Mononuclear cell (primary cell): ENCODE measurements around the gene PIGX. TPM values are rescaled to one million over a fixed set of nuclear protein-coding genes. Genes with fewer than 3 reads are reported as not detected.

Experiments used
- H3K27me3 ChIP-seq: 2 replicates; pipeline ENCODE4 v1.6.0; 2011; ENCODE audit warnings: low read length, control low read depth; ENCODE audit not compliant: insufficient read depth
- H3K4me1 ChIP-seq: 2 replicates; pipeline ENCODE4 v1.5.1; 2011; ENCODE audit warnings: mild to moderate bottlenecking, low read length, control low read depth; ENCODE audit not compliant: insufficient read depth
- H3K4me3 ChIP-seq: 2 replicates; pipeline ENCODE4 v1.5.1; 2011; ENCODE audit warnings: mild to moderate bottlenecking, low read length, moderate library complexity
- H3K9me3 ChIP-seq: 2 replicates; pipeline ENCODE4 v1.5.1; 2011; ENCODE audit warnings: low read depth, mild to moderate bottlenecking, control low read depth, low read length
- total RNA-seq: library from RNA; depleted of rRNA; stranded (reverse); fragments of >200 nt; gene quantifications from one replicate; pipeline ENCODE4 v1.2.3, GENCODE V29; 2012

PIGX gene
- total RNA-seq: 14.2 TPM

DNA sequence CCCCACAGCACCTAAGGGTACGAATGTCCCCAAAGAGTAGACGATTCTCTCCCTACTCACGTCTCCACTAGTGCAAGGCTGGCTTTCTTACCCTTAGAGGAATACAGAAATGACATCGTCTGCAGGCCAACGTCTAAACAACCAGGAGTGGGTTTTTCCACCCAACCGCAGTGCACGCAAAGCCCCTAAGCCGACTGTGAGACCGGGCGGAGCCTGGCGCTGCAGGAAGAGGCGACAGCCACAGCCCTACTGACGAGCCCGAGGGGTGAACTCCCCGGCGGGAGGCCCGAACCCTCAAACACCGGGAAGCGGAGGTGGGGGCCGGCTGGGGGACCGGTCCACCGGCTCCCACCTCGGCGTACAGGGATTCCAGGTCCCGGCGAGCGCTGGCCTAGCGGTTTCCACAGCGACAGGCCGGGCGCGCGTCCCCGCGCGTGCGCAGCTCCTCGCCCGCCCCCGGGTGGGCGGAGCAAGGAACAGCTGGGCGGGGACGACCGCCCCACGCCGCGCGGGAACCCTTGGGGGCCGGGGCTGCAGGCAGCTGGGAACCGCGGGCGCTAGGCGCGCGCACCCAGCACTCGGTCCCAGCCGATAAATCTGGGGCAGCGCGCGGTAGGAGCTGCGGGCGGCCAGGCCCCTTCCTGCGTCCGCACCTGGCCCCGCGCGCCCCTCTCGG lies at the start of gene PIGX, which contains the start of gene CEP19:
PIGX (plus strand) TSS at position 540 of the 676 bp plus-strand sequence.
CEP19 (minus strand) TSS at position 413 of the 676 bp plus-strand sequence. CDS start 3,593 bp downstream, outside the sequence.
- no peaks in the 10 kb centered on the region for H3K27me3 ChIP-seq
- peaks cover 25% of the 10 kb centered on the region for H3K4me1 ChIP-seq
- no peaks in the 10 kb centered on the region for H3K9me3 ChIP-seq
- H3K4me3 ChIP-seq: peak within 1 kb of the TSS; percentile 69

- Histone ChIP-seq H3K4me3 (no peak overlapping the region), H3K27me3 (no peaks in the 10 kb centered on the region), H3K9me3 (no peaks in the 10 kb centered on the region)
Measured at GRCh38 chr3:196662711-196663571, 49.2 kb upstream of the PIGX start.

GRCh38 chr3:196666001-196666867 lies 45.9 kb upstream of the PIGX start:
- no peaks in the 10 kb centered on the region for H3K9me3 ChIP-seq
- H3K4me3 ChIP-seq: no peak overlapping the region
- no peaks in the 10 kb centered on the region for H3K27me3 ChIP-seq
- H3K4me1 ChIP-seq: peaks cover 40% of the 10 kb centered on the region

More at GRCh38 chr3:196662711-196663571, 49.2 kb upstream of the PIGX start:
- H3K4me1 ChIP-seq: peaks cover 18% of the 10 kb centered on the region

GRCh38 chr3:196667056-196667825 lies 44.9 kb upstream of the PIGX start:
- Histone ChIP-seq H3K4me3 (no peak overlapping the region), H3K4me1 (peaks cover 45% of the 10 kb centered on the region), H3K9me3 (no peaks in the 10 kb centered on the region), H3K27me3 (no peaks in the 10 kb centered on the region)

- H3K27me3 ChIP-seq: no peaks in the 10 kb centered on the region
- H3K4me1 ChIP-seq: peaks cover 45% of the 10 kb centered on the region
- H3K9me3 ChIP-seq: no peaks in the 10 kb centered on the region
- no peak overlapping the region for H3K4me3 ChIP-seq
Measured at GRCh38 chr3:196670339-196670738, 41.8 kb upstream of the PIGX start.

- H3K27me3 ChIP-seq: no peaks in the 10 kb centered on the region
- H3K9me3 ChIP-seq: no peaks in the 10 kb centered on the region
- no peak overlapping the region for H3K4me3 ChIP-seq
- peaks cover 46% of the 10 kb centered on the region for H3K4me1 ChIP-seq
Measured at GRCh38 chr3:196673632-196674031, 38.5 kb upstream of the PIGX start.

GRCh38 chr3:196677353-196677752 lies 34.8 kb upstream of the PIGX start:
- H3K27me3 ChIP-seq: no peaks in the 10 kb centered on the region
- no peak overlapping the region for H3K4me3 ChIP-seq
- no peaks in the 10 kb centered on the region for H3K9me3 ChIP-seq
- H3K4me1 ChIP-seq: peaks cover 19% of the 10 kb centered on the region

DNA sequence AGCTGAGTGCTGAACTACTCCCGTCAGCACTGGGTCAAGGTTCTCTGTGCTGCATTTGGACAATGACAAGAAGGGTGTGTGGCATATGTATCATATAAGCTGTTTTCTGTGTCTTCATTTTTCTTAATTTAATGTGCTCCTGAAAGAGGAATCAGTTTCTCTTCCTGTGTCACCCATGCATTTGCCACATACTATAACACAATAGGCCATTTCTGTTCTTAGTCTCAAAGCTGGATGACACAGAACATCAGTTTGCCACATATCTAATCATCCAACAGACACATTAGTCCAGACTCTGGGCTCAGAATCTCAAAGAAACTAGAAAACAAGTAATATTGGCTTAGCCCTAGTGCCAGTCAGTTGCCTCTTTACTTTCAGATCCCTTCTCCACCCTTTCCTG lies 34.2 kb upstream of the PIGX start:
- H3K4me1 ChIP-seq: peaks cover 19% of the 10 kb centered on the region
- no peak overlapping the region for H3K4me3 ChIP-seq
- no peaks in the 10 kb centered on the region for H3K27me3 ChIP-seq
- no peaks in the 10 kb centered on the region for H3K9me3 ChIP-seq

DNA sequence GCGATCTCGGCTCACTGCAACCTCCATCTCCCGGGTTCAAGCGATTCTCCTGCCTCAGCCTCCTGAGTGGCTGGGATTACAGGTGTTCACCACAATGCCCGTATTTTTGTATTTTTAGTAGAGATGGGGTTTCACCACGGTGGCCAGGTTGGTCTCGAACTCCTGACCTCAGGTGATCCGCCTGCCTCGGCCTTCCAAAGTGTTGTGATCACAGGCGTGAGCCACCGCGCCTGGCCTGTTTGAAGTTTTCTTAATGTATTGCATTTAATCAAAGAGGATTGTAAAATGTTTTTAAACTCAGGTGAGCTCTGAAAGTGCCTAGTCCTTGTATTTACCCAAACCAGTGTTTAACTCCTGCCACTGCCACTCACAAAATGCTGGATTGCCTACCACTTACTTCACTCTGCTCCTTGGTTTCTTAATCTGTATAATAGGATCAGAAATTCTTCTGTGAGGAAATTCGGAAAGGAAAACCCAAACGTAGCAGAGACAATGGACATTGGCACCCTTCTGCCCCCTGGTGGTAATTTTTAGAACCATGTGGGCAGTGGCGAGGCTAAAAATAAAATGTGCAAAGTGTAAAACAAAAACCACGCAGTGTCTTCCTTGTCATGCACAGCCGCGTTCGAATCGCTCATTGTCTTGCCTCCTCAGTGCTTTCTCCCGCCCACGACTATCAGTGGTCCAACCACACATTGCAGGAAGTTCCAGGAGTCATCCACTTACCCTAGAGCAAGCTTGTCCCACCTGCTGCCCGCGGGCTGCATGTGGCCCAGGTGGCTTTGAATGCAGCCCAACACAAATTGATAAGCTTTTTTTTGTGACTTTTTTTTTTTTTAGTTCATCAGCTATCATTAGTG lies 27.4 kb upstream of the PIGX start:
- Histone ChIP-seq H3K4me1 (peaks cover 55% of the 10 kb centered on the region), H3K4me3 (no peak overlapping the region), H3K27me3 (no peaks in the 10 kb centered on the region), H3K9me3 (no peaks in the 10 kb centered on the region)

DNA sequence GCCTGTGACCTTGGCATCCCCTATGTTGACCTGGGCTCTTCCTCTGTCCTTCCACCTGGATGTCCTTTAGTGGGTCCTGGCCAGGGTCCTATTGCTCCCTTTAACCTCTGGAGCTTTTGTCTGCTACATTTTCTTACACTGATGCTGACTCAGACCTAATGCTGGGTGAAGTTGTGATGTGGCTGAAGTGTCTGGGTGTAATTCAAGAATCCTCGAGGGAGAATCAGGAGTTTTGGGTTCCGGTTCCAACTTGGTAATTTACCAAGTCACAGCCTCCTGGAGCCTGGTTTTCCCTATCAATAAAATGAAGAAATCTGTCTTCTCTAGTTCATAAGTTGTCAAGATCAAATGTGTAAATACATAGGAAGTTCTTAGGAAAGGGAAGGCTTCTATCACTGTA lies 25.7 kb upstream of the PIGX start:
- Histone ChIP-seq H3K9me3 (no peaks in the 10 kb centered on the region), H3K4me3 (no peak overlapping the region), H3K27me3 (no peaks in the 10 kb centered on the region), H3K4me1 (peaks cover 71% of the 10 kb centered on the region)

- Histone ChIP-seq H3K4me3 (no peak overlapping the region), H3K27me3 (no peaks in the 10 kb centered on the region), H3K4me1 (peaks cover 90% of the 10 kb centered on the region), H3K9me3 (no peaks in the 10 kb centered on the region)
Measured at GRCh38 chr3:196688349-196688748, 23.8 kb upstream of the PIGX start.

GRCh38 chr3:196689941-196690660 lies 22.1 kb upstream of the PIGX start:
- Histone ChIP-seq H3K4me3 (peak overlapping the region; percentile 40), H3K4me1 (peaks cover 92% of the 10 kb centered on the region), H3K9me3 (no peaks in the 10 kb centered on the region), H3K27me3 (no peaks in the 10 kb centered on the region)

GRCh38 chr3:196691386-196691785 lies 20.8 kb upstream of the PIGX start:
- no peaks in the 10 kb centered on the region for H3K9me3 ChIP-seq
- peaks cover 79% of the 10 kb centered on the region for H3K4me1 ChIP-seq
- peak overlapping the region; percentile 40 for H3K4me3 ChIP-seq
- no peaks in the 10 kb centered on the region for H3K27me3 ChIP-seq
